Astrocyte of the cerebellum (primary cell): ENCODE measurements around the gene TAS1R1.

Experiments
- DNase-seq: peaks from one replicate; pipeline ENCODE4 v3.0.0-alpha.2; 2011; ENCODE audit warnings: low read depth
- H3K4me3 ChIP-seq: 2 replicates; pipeline ENCODE4 v1.5.1; 2011; ENCODE audit warnings: mild to moderate bottlenecking, low read depth, low read length, moderate library complexity
- CTCF ChIP-seq: IDR thresholded peaks from 2 replicates; pipeline ENCODE4 v1.5.1; 2012; ENCODE audit warnings: low read length, low read depth, moderate library complexity, mild to moderate bottlenecking; ENCODE audit errors: missing control alignments
- in situ Hi-C: cut with HindIII; loops from 2 replicates; pipeline ENCODE4 v1.10.0; 2017; ENCODE audit warnings: low sequenced_read_pairs

The TAS1R1 gene

GRCh38 chr1:6519491-6519934 lies 35.6 kb upstream of the TAS1R1 start:
- H3K4me3 ChIP-seq = peak overlapping the region; percentile 11
- no peak for TF ChIP-seq CTCF
- in situ Hi-C loops = no loop called here
- DNase-seq = no peak

GRCh38 chr1:6519935-6520671 lies 35.0 kb upstream of the TAS1R1 start:
- in situ Hi-C loops = no loop called here
- peak; percentile 79 for DNase-seq
- no peak for TF ChIP-seq CTCF
- no peak overlapping the region for H3K4me3 ChIP-seq

GRCh38 chr1:6521536-6521935 lies 33.6 kb upstream of the TAS1R1 start:
- DNase-seq = no peak
- in situ Hi-C loops = no loop called here
- no peak overlapping the region for H3K4me3 ChIP-seq

GRCh38 chr1:6523566-6523965 lies 31.5 kb upstream of the TAS1R1 start:
- DNase-seq = no peak
- TF ChIP-seq CTCF = peak; percentile 72
- in situ Hi-C loops = no loop called here
- H3K4me3 ChIP-seq = no peak overlapping the region

More at GRCh38 chr1:6521536-6521935, 33.6 kb upstream of the TAS1R1 start:
- TF ChIP-seq CTCF = no peak

- in situ Hi-C loops = no loop called here
- DNase-seq = no peak
- no peak for TF ChIP-seq CTCF
- H3K4me3 ChIP-seq = no peak overlapping the region
Observed at GRCh38 chr1:6526316-6526715, 28.8 kb upstream of the TAS1R1 start.

- no peak overlapping the region for H3K4me3 ChIP-seq
- no peak for TF ChIP-seq CTCF
- in situ Hi-C loops = no loop called here
- DNase-seq = no peak
Observed at GRCh38 chr1:6528492-6528891, 26.6 kb upstream of the TAS1R1 start.
